NCI-H2196 (cell line): ENCODE data around the gene ZNF597.
A peak's percentile ranks its signal among the peaks of the same experiment; 100 is the strongest.

Source experiments
- DNase-seq: peaks from one replicate; lab custom pipeline; 2025; ENCODE audit not compliant: unreplicated experiment; lab: John Stamatoyannopoulos, UW

The ZNF597 gene

DNA sequence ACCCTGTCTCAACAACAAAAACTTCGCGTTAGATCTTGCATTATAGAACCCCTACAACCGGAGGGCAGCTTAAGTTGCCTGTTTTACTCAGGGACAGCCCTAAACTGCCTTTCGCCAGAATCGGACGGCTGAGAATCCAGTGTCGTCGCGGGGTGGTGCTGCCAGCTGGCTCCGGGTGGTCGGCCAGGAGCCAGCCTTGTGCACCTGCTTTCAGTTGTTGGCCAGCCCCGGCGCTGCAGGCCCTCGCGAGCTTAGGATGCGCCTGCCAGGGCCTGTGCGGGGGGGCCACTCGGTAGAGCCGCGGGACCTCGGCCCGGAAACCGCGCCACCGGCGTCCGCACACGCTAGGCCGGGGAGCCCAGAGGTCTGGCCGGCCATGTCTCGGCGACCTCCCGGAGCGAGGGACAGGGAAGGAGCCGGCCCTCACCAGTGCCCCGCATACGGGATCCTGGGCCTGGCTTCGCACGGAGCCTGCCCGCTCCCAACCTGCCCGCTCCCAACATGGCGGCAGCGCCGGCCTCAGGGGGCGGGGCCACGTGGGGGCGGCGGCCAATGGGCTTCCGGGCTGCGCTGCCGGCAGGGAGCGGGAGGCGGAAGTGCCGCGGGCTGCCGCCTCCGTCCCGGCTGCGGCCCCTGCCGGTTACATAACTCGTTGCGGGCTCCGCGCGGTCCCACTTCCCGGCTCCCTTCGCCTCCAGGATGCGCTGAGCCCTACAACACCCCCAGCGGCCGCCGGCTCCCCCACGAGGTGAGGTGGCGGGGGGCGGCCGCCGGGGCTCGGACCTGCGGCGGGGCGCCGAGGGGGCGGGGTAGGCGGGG is 14.3 kb upstream of the ZNF597 start:
- DNase-seq, result peak; percentile 93

DNA sequence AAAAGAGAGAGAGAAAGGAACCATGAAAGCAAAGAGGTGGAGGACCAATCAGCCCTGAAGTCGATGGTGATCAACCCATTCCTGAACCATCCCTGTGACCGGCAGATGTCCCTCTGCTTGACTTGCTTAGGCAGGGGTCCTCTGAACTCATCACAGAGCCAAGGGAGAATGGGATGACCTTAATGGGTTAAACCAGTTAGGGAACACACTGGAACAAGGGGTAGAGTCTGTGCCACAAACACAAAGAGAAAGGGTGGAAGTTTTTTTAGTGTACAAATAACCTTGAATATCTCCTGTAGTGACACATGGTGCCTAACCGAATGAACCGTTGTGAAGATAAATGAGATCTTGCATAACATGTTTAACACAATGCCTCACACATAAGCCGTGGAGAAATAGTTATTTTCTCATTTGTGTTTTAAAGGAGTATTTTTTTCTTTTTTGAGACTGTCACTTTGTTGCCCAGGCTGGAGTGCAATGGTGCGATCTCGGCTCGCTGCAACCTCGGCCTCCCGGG is 11.4 kb upstream of the ZNF597 start:
- no peak for DNase-seq

DNA sequence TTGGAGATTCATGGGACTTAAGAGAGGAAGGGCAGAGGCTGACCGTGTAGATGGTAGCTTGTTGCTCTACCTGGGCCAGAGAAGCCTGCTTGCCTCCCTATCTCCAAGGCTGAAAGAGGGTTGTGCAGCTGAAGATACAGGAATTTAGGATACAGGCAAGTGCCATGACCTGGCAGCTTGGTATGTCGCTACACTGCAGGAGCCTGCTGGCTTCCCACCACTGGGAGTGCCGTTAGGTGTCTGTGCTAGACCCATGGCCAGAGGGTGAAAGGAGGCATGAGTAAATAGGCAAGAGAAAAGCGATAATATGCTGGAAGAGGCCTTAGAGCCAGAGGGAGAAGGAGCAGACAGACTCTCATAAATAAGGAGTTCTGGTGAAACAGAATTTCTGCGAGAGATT is 10.8 kb upstream of the ZNF597 start:
- DNase-seq, result no peak

DNA sequence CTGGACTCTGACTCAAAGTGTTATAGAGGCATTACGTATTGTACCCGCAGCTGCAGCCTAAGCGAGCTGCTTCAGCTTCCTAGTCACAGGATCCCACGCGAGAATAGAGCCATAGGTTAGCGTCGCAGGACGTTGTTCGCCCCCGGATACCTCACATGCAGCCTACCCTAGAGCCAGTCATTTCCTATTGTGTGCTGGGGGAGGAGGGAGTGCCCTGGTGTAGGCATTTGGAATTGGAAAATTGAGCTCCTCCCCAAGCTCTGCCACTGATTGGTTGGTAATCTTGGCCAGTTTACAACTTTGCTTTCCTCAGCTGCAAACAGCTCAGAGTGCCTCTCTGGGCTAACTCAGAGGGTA is 706 bp upstream of the ZNF597 start:
- peak; percentile 49 for DNase-seq

DNA sequence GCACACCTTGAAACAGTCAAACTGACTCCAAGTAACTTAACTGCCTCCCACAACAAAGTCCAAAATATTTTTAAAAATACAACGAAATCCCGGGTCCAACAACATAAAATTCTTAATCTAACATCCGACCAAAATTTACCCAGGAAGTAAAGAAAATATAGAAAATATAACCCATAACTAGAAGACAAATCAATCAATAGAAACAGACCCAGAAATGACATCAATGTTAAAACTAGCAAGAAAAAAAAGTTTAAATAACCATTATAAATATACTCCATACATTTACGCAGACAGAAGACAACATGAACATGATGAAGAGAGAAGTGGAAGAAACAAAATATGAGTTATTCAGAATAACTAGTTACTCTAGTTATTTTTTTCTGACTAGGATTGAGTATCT is 3.7 kb downstream of the ZNF597 start:
- DNase-seq, result no peak

DNA sequence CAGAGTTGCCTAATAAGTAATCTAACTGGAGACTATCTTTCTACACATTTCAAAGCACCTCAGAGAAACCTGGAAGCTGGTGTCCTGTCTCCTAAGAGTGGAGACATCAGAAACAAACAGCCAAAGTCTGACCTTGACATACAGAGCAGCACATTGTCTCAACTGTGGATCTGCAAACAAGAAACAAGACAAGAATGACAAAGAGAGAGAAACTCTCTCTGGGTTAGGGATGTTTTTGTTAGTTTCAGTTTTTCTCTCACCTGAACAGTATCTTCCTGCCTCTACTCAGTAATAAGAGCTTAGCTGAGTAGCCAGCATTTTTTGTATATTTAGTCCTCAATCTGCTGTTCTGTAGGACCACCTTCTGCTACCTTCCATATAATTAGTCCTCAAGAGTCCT is 8.9 kb downstream of the ZNF597 start:
- no peak for DNase-seq

DNA sequence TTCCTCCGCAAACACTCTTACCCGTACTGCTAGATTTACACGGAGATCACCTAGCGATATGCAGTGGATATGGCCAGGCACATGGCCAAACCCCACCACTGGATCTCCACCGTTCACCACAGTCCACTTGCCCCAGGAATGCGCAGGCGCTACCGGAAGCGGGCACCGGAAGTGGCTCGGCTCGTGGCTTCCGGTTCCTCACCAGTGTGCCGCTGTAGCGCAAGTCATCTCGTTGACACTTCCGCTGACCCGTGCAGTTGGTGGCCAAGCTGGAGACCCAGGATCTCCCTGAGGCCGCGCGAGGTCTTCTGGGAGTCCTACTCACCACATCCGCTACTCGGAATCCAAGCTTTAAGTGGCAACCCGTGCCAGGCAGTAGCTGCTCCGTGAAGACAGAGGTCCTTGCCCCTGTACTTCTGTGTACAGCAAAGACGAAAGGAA is 11.5 kb downstream of the ZNF597 start:
- DNase-seq, result no peak

DNA sequence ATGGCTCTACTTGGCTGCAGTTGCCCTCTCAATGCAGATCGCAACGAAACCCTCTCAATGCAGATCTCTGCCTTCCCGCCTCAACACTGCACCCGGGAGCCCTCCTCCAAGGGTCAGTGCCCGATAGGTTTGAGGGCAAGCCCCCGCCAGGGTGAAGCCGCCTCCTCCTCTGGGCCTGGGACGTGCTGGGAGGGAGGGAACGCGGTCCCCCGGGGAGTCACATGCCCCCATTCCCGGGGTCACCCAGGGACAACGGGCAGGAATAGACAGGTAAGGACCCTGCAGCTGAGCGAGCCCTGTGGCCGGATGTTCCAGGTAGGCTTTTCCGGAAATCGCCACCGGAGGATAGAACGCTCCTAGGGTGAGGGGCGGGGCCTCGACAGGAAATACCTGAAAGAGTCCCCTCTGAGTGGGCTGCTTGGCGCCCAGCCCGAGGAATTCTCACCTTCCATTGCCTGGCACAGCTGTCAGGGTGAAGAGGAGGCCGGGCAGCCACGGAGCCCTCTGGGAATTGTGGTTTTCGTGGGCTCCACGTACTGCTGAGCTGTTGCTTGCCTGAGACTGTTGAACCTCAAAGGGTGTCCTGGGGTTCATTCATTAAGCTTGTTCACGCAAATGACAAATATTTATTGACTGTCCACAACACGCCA is 29.4 kb downstream of the ZNF597 start:
- no peak for DNase-seq

DNA sequence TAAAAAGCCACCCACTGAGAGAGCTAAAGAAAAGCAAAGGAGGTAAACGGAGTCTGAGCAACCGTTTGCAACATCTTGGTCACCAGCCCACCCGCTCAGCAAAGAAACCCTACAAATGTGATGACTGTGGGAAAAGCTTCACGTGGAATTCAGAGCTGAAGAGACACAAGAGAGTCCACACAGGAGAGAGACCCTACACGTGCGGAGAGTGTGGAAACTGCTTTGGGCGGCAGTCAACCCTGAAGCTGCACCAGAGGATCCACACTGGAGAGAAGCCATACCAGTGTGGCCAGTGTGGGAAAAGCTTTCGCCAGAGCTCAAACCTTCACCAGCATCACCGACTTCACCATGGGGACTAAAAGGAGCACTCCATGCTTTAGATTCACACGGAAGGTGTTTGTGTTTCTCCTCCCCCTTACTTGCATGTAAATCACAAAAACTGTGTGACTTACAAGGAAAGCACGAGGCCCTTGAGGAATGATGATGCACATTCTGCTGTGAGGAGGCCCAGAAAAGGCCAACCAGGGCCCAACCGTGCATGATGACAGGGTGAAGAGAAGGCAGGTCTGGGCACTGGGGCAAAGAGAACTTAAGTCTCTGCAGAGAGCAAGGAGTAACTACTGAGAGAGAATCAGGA is 34.6 kb downstream of the ZNF597 start:
- DNase-seq, result no peak

DNA sequence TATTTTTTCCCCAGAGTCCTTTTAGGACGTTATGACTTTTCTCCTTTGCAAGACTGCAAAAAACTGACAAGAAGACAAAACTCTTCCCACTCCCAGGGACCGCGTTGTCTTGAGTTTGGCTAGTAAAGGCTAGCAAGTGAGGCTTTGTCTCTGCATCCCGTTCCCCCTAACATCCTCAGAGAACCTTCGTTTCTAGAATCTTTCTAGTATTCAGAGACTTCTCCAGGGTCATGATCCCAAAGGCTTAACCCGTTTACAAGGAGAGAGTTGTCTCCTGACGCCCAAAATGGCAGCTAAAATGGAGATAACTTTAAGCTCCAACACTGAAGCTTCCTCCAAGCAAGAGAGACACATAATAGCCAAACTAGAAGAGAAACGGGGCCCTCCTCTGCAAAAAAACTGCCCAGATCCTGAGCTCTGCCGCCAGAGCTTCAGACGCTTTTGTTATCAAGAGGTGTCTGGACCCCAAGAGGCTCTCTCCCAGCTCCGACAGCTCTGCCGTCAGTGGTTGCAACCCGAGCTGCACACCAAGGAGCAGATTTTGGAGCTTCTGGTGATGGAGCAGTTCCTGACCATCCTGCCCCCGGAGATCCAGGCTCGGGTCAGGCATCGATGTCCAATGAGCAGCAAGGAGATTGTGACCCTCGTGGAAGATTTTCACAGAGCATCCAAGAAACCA is 41.4 kb downstream of the ZNF597 start:
- peak; percentile 10 for DNase-seq

DNA sequence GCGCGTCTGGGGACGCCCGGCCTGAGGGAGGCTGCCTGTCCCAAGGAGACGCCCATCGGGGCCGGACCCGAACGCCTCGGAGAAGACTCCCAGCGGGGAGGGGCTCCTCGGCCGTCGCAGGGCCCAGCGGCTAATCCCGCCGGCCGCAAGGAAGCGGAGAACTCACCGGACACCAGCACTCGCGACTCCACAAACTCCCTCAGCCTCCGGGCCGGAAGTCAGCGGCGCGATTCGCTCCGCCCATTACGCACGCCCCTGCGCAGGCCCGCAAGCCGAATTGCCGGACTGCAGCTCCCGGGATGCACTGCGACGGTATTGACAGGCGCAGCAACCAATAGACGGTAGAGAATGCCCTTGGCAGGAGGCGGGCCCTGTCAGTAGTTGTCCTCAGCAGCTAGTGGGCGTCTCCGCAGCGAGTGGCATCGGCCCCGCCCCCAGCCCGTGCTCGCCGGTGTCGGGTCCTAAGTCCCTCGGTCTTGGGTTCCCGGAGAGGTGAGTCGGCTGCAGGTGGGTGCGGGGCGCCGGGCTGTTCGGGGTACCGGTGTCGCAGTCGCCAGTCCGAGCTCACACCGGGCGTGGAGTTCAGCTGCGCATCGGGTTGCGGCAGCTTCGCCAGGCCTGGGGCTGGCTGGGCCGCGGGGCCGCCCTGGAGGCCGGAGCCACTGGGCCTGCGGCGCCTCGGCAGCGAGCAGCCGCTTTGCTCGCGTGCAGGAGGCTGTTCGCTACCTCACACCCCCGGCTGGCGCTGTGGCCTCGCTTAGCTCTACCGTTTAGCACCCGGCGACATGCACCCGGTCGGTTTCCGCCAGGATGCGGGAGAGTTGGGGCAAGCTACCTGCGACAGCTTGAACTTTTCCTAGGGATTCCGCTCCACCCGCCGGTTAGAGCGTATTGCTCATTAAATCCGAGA is 42.3 kb downstream of the ZNF597 start, which contains the start of the genes ZNF174 and ZSCAN32:
ZNF174 (plus strand) TSS at position 437 of the 910 bp plus-strand sequence. CDS start 790 bp downstream, outside the sequence.
ZSCAN32 (minus strand) TSS at position 226 of the 910 bp plus-strand sequence. CDS start 3,447 bp downstream, outside the sequence.
- peak; percentile 98 for DNase-seq

DNA sequence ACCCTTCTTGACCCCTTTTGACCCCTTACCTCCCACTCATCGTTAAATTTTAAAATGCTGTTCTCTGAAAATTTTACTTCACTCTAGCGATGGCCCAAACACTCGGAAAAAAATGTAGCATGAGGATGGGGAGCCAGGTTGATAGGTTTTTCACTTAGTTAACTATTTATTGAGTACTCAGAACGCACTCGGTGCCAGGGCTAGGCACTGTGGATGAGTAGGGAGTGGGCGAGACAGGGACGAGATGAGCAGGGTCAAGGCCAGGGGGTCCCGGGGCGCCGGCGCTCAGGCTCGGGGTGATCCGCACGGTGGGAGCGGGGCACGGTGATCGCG is 42.9 kb downstream of the ZNF597 start:
- no peak for DNase-seq

DNA sequence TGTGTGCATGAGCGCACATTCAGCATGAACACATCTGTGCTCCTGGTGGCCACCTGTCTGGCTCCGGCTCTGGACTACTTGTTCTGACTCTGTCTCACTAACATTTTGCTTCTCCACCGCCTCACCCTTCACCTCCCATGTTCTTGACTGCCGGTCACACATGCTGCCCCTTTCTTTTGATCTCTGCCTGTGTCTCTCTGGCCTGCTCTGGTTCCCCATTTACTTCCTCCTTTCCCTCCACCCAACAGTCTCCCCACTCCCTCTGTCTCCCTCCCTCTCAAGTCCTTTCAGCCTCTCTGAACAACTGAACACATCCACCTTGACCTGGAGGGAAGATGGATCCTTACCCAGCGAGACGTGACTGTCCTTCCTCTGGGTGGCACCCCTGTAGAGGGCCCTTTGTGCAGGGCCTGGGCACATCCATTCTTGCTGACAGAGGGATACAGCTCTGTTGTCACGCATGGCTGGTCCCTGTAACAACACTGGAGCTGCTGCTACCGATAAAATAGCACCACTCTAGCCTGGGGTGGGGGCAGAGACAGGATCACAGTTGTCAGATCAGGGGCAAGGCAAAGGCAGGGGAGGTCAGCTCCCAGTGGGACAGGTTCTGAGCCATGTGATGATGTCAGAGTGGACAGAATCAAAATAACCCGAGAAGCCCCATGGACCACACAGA is 53.5 kb downstream of the ZNF597 start:
- no peak for DNase-seq

DNA sequence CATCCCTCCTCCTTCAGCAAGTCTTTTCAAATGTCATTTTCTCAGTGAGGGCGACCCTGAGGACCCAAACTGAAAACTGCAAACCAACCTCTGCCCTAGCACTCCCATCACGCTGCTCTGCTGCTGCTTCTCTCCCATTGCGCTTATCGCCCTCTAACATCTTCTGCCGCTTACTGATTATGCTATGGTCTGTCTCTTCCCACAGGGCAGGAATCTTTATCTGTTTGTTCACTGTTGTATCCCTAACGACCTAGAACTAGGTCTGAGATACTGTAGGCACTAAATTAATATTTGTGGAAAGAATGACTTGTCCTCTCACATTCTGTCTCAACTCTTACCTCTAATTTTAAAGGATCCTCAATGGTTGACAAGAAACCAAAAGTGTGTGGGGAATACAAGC is 55.0 kb downstream of the ZNF597 start:
- no peak for DNase-seq

DNA sequence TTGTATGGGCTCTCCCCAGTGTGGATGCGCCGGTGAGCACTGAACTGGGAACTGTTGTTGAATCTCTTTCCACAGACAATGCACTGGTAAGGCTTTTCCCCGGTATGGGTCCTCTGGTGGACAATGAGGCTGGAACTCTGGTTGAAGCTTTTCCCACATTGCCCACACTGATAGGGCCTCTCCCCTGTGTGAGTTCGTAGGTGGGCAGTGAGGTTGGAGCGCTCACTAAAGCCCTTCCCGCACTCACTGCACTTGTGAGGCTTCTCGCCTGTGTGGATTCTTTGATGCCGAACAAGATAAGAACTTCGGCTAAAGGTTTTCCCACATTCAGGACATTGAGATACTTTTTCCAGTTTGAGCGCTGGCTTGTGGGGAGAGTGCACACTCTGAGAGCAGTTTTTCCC is 60.3 kb downstream of the ZNF597 start:
- no peak for DNase-seq
